Endothelial cell of umbilical vein (primary cell): ENCODE data around the gene DDX49. TPM values are rescaled to one million over a fixed set of nuclear protein-coding genes. Genes with fewer than 3 reads are reported as not detected.

ENCODE experiments used
- BruUV-seq: library from RNA; stranded (reverse); fragments of 400-500 nt; replicated peaks from 2 replicates; lab custom pipeline; 2021; lab: Mats Ljungman, UMichigan
- CTCF ChIA-PET: fragments of 300-600, 350-600 bp; sonication (Branson Sonifier 250); formaldehyde crosslinking; loops from one replicate; lab custom pipeline; 2021; ENCODE audit warnings: antibody characterized with exemption, inconsistent platforms; lab: Charles Lee
- POLR2A ChIA-PET: fragments of 300-600, 350-600 bp; sonication (Branson Sonifier 250); formaldehyde crosslinking; loops from one replicate; lab custom pipeline; 2021; ENCODE audit warnings: antibody characterized with exemption, inconsistent platforms; lab: Charles Lee
- DNase-seq: peaks from one replicate; pipeline ENCODE4 v3.0.0-alpha.2; 2011; ENCODE audit warnings: low read depth, low spot score
- FAIRE-seq: peaks from 2 replicates; lab custom pipeline; 2011; peaks lifted over from hg19 to GRCh38; lab: Jason Lieb, UNC
- H2AFZ ChIP-seq: 2 replicates; pipeline ENCODE4 v1.6.0; 2012; ENCODE audit warnings: low read depth, low read length, control low read depth, inconsistent platforms
- H3K27ac ChIP-seq: 2 replicates; pipeline ENCODE4 v1.5.1; 2011; ENCODE audit warnings: low read depth, mild to moderate bottlenecking, control low read depth, low read length, moderate library complexity; ENCODE audit not compliant: insufficient read depth
- H3K27me3 ChIP-seq, 2 experiments: 2 replicates each; pipeline versions ENCODE4 v1.6.0 to v1.6.1; 2011; ENCODE audit warnings: low read length in 2 of 2, mixed read lengths in 1 of 2; ENCODE audit not compliant: control insufficient read depth in 2 of 2, insufficient read depth in 2 of 2
- H3K36me3 ChIP-seq, 2 experiments: 2 replicates in 1 of 2; 3 replicates in 1 of 2; pipeline ENCODE4 v1.5.1; 2011; ENCODE audit warnings: low read length in 2 of 2, mild to moderate bottlenecking in 1 of 2, moderate library complexity in 1 of 2; ENCODE audit not compliant: control insufficient read depth in 2 of 2, insufficient read depth in 2 of 2; ENCODE audit errors: extremely low read depth in 1 of 2
- H3K4me1 ChIP-seq: 3 replicates; pipeline ENCODE4 v1.5.1; 2011; ENCODE audit warnings: mild to moderate bottlenecking, low read length; ENCODE audit not compliant: control insufficient read depth, insufficient read depth; ENCODE audit errors: extremely low read depth
- H3K4me2 ChIP-seq: 2 replicates; pipeline ENCODE4 v1.6.1; 2011; ENCODE audit warnings: low read length, control low read depth, mixed read lengths; ENCODE audit not compliant: insufficient read depth
- H3K4me3 ChIP-seq, 3 experiments: fragments of 200-600 bp in 1 of 3; sonication (generic), shearing (Covaris generic) in 1 of 3; replicated peaks in 1 of 3; 2 replicates each; pipeline ENCODE4 v1.5.1; 2011 to 2016; ENCODE audit warnings: control low read depth in 3 of 3, low read length in 3 of 3, mild to moderate bottlenecking in 2 of 3, inconsistent platforms in 1 of 3, low read depth in 1 of 3, moderate library complexity in 1 of 3; ENCODE audit not compliant: insufficient read depth in 1 of 3
- H3K79me2 ChIP-seq: 2 replicates; pipeline ENCODE4 v1.6.0; 2012; ENCODE audit warnings: low read length, inconsistent platforms; ENCODE audit not compliant: control insufficient read depth, insufficient read depth
- H3K9ac ChIP-seq: replicated peaks from 2 replicates; pipeline ENCODE3; 2011; ENCODE audit warnings: low read length, control low read depth; ENCODE audit not compliant: insufficient read depth; ENCODE audit errors: extremely low read depth
- H3K9me1 ChIP-seq: replicated peaks from 3 replicates; pipeline ENCODE4 v1.6.0; 2011; ENCODE audit warnings: mild to moderate bottlenecking, low read length; ENCODE audit not compliant: control insufficient read depth, insufficient read depth; ENCODE audit errors: extremely low read depth
- H3K9me3 ChIP-seq: replicated peaks from 2 replicates; pipeline ENCODE4 v1.5.1; 2012; ENCODE audit warnings: low read length, inconsistent platforms; ENCODE audit not compliant: control insufficient read depth, insufficient read depth
- H4K20me1 ChIP-seq: replicated peaks from 2 replicates; pipeline ENCODE3; 2011; ENCODE audit warnings: mild to moderate bottlenecking, low read length; ENCODE audit not compliant: control insufficient read depth, insufficient read depth; ENCODE audit errors: extremely low read depth
- CTCF ChIP-seq, 2 donors: IDR thresholded peaks; 1 replicate in 1 of 2; 2 replicates in 1 of 2; pipeline ENCODE4 v1.5.1; 2011; ENCODE audit warnings: low read length in 2 of 2, mild to moderate bottlenecking in 2 of 2, moderate library complexity in 2 of 2, control low read depth in 1 of 2, inconsistent platforms in 1 of 2, low read depth in 1 of 2; ENCODE audit not compliant: insufficient read depth in 1 of 2; ENCODE audit errors: extremely low read depth in 1 of 2
- EZH2 ChIP-seq: IDR thresholded peaks from 2 replicates; pipeline ENCODE4 v1.6.1; 2012; ENCODE audit warnings: borderline replicate concordance, low read depth, mild to moderate bottlenecking, moderate library complexity, low read length, inconsistent platforms; ENCODE audit not compliant: severe bottlenecking
- GATA2 ChIP-seq: IDR thresholded peaks from 2 replicates; pipeline ENCODE4 v1.7.0; 2011; ENCODE audit warnings: low read depth, mild to moderate bottlenecking, moderate library complexity, mixed read lengths, low read length; ENCODE audit not compliant: insufficient read length, insufficient read depth
- POLR2A ChIP-seq: IDR thresholded peaks from 2 replicates; pipeline ENCODE4 v1.6.1; 2012; ENCODE audit warnings: low read depth, mild to moderate bottlenecking, control low read depth, low read length
- POLR2AphosphoS5 ChIP-seq: IDR thresholded peaks from 2 replicates; pipeline ENCODE4 v1.6.1; 2012; ENCODE audit warnings: low read depth, mild to moderate bottlenecking, control low read depth, low read length, moderate library complexity; ENCODE audit not compliant: insufficient read depth
- dilution Hi-C: fragments of 300-500 bp; cut with MboI; formaldehyde crosslinking; loops from one replicate; pipeline ENCODE4 v1.15.0; 2019; ENCODE audit warnings: low sequenced_read_pairs; ENCODE audit not compliant: extremely low pct_ligation_motif_present
- intact Hi-C: fragments of 100-400 bp; cut with micrococcal nuclease; formaldehyde crosslinking; loops from one replicate; pipeline ENCODE4 v1.10.0; 2022
- polyA plus RNA-seq, 4 experiments: library from polyadenylated mRNA; depleted of rRNA in 3 of 4; stranded (reverse) in 3 of 4; unstranded in 1 of 4; fragments of >200 nt; gene quantifications; 2 replicates each; pipeline versions ENCODE4 v1.2.1 to v1.2.3, GENCODE V29; 2011 to 2012; ENCODE audit warnings: missing spikeins in 1 of 4
- total RNA-seq: library from RNA; stranded (reverse); gene quantifications from 2 replicates; pipeline ENCODE4 v1.2.3, GENCODE V29; 2021
- TF ChIP-seq, protein P1 (sequence below): IDR thresholded peaks from 2 replicates; pipeline ENCODE4 v1.6.1; 2011; ENCODE audit not compliant: insufficient read depth, insufficient read length

The DDX49 gene
- total and polyA plus RNA-seq, 2 donors (not counting 3 experiments of a cell fraction or from before 2014, with no cell fraction given), result 51.9 to 60.1 TPM

DNA sequence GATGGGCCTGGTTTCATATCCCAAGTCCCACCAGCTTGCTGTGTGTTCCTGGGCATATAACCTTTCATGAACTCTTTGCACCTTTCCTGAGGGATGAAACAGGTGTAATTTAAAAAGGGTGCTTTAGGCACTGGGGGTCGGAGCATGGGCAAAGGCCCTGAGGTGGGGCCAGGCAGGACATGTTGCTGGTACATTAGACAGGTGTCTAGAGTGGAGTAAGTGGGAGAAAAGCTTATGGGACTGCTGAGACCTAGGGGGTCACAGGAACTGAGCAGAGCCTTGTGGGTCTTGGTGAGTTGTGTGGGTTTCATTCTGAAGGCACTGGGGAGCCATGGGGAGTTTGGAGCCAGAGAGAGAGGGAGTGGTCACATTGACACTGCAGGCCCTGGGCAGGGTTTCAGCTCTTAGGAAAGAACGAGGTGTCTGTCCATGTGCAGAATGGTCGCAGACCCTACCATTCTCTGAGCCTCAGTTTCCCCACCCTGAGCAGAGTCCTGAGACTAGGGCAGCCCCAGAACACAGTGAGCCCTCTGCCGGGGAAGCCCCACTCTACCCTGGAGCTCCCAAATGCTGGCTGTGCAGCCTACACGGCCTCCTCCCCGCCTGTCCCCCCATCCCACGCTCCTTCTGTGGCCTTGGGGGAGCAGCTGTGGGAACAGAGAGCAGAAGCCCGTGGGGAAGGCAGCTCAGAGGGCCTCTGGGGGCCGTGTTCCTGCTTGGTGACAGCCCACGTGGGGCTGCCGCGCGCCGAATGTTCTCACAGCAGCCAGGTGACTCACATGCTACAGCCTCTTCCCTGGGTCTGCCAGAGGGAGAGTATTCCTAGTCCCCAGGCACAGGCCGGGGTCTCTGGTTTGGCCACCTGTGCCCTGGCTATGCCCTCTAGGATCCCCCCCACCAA, 28.8 kb downstream of the DDX49 start:
- intact Hi-C loops (no loop called here), dilution Hi-C loops (no loop called here)
- no peaks in the 10 kb centered on the region for H3K79me2 ChIP-seq
- FAIRE-seq, result no peak
- BruUV-seq, result no TSS peak
- no peak for DNase-seq
- no peaks in the 10 kb centered on the region for H3K27me3 ChIP-seq
- H3K4me2 ChIP-seq, result no peak overlapping the region
- CTCF ChIA-PET, result interaction anchor here (1.1 to 1.5 kb wide), 3 partner anchors 9 to 39 kb away, joined by 3 to 6 read pairs (median 5); no protein-coding TSS in a partner anchor
- POLR2A ChIA-PET, result no interaction called here
- no peak overlapping the region for H3K27ac ChIP-seq
- no peaks in the 10 kb centered on the region for H3K9me1 ChIP-seq
- H3K4me3 ChIP-seq, result no peak overlapping the region
- no peaks in the 10 kb centered on the region for H3K9me3 ChIP-seq
- H4K20me1 ChIP-seq, result no peaks in the 10 kb centered on the region
- H2AFZ ChIP-seq, result no peak overlapping the region
- H3K9ac ChIP-seq, result no peak overlapping the region
- H3K36me3 ChIP-seq, result peaks cover 0 to 1% of the 10 kb centered on the region in 2 experiments
- TF ChIP-seq, protein P1, sequence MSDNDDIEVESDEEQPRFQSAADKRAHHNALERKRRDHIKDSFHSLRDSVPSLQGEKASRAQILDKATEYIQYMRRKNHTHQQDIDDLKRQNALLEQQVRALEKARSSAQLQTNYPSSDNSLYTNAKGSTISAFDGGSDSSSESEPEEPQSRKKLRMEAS, result no peak
- TF ChIP-seq GATA2 (no peak), CTCF (IDR thresholded peaks at IDR 0.05; ENCODE audit: extremely low read depth in 1 of 2, insufficient read depth in 1 of 2, low read depth in 1 of 2, low read length in 2 of 2) (no peak), POLR2A (no peak), POLR2AphosphoS5 (no peak), EZH2 (no peak)
- H3K4me1 ChIP-seq, result no peaks in the 10 kb centered on the region
